ENCODE measurements around the gene CERCAM.

DNA sequence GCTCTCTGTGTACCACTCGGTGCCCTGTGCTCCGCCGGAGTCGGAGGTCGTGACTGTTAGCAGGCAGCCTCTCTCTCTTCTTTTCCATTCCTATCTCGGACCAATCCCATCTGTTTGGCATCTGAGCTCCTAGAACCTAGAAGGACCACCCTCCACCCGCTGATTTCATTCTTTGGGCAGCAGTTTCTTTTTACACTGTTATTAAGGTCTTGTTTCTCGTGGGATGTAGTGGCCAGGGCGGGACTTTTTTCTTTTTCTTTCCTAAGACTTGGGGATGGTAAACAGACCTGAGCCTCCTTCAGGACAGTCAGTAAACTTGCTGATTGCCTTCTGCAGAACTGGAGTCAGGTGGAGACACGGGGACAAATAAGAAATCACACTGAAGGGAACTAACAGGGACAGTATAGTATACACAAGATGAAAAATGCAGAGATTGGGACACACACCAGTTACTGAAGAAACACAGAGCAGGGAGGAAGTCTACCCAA is 49.0 kb upstream of the CERCAM start:
- TF ChIP-seq, protein P1, sequence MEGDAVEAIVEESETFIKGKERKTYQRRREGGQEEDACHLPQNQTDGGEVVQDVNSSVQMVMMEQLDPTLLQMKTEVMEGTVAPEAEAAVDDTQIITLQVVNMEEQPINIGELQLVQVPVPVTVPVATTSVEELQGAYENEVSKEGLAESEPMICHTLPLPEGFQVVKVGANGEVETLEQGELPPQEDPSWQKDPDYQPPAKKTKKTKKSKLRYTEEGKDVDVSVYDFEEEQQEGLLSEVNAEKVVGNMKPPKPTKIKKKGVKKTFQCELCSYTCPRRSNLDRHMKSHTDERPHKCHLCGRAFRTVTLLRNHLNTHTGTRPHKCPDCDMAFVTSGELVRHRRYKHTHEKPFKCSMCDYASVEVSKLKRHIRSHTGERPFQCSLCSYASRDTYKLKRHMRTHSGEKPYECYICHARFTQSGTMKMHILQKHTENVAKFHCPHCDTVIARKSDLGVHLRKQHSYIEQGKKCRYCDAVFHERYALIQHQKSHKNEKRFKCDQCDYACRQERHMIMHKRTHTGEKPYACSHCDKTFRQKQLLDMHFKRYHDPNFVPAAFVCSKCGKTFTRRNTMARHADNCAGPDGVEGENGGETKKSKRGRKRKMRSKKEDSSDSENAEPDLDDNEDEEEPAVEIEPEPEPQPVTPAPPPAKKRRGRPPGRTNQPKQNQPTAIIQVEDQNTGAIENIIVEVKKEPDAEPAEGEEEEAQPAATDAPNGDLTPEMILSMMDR (IDR thresholded peaks at IDR 0.05) = no peak
- no peak for TF ChIP-seq POLR2AphosphoS5 (IDR thresholded peaks at IDR 0.05)

All from suprapubic skin (tissue), 3 donors.